ENCODE measurements around the gene IQSEC3.

The IQSEC3 gene

DNA sequence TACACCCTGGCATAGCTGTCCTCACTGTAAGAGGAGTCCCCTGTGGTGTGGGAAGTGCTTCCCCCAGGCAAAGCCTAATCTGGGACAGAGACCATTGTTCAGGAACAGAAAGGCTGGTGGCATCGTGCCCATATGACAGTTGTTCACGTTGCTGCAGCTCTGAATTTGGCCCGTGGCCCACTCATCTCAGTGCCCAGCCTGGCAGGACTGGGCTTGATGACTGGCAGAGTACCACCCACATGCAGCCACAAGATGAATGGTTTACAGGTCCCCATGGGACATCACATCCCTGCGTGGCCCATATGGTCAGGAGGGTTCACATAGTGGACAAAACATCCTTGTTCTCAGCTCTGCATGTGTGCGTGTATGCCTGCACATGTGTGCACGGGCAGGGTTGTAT is 17.5 kb downstream of the IQSEC3 start:
- DNase-seq: peak; percentile 94

DNA sequence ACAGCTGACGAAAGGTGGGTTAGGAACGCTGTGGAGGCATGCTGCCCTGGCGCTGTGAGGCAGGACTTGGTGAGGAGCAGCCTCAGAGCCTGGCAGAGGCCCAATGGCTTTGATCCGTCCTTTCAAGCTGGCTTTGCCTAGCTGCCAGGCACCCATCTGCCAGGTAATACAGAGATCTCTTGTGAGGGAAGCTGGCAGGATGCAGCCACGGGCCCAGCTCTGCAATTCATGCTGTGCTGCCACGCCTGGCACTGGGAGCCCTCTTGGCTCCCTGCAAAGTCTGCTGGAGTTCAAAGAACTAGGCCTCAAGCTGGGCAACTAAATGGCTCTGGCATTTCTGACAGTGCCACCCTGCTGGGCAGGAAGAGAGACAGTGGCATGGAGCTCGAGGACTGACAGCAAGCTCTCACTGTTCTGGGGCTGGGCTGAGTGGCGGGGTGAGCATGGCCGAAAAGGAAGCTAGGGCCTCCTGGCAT is 18.7 kb downstream of the IQSEC3 start:
- DNase-seq: peak; percentile 48

DNA sequence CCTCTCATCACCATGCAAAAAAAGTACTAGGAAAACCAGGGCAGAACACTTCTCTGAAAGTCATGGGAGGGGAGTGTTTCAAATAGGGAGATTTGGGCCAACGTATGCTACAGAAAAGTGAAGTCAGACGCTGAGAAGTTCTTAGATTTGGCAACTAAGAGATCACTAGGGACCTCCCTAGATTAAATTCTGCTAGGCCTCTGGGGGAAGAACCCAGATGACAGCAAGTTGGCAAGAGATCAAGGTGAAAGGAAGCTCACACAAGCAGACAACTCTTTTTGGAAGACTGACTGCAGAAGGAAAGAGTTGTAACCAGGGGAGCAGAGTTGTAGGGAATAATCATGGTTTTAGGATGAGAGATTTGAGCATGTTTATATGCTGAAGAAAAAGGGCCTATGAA is 20.7 kb downstream of the IQSEC3 start:
- no peak for DNase-seq

DNA sequence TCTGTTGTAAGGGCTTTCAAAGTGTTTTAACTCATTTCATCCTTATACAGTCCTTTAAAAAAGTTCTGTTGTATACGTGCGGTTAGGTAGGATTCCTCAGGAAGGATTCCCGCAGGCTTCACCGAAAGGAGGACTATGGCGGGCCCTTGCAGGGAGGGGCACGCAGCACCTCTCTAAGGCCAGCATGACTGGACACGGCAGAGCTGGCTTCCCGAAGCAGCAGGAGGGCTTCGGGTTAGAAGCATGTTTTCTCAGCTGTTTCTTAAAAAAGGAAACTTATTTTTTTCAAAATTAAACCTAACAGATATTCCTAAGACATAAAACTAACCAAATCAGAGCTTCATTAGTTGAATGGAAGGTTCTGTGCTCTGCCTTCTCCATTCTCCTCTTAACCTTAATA is 21.3 kb downstream of the IQSEC3 start:
- no peak for DNase-seq

DNA sequence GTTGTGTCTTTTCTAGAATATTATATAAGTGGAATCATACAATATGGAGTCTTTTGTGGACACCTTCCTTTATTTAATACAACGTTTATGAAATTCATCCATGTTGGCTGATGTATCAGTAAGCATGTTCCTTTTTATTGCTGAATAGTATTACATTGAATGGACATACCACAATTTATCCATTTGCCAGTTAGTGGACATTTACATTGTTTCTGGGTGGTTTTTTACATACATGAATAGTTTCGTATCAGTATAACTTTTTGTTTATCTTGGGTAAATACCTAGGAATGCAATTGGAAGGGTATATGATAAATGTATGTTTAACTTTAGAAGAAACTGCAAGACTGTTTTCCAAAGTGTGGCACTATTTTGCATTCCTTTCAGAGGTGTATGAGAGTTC is 23.1 kb downstream of the IQSEC3 start:
- DNase-seq: no peak

DNA sequence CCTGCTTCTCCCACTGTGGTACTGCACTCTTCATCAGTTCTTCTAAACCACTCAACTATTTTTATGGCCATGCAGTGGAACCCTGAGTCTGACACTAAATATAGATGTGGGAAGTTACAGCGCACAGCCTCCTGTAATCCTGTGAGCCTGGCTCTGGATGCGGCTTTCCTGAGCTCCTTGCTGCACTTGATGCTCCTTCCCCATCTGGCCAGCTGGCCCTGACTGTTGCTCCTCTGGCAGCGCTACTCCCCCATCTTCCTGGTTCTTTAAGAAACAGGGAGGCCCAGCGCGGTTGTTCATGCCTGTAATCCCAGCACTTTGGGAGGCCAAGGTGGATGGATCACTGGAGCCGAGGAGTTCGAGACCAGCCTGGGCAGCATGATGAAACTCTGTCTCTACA is 24.6 kb downstream of the IQSEC3 start:
- no peak for DNase-seq

DNA sequence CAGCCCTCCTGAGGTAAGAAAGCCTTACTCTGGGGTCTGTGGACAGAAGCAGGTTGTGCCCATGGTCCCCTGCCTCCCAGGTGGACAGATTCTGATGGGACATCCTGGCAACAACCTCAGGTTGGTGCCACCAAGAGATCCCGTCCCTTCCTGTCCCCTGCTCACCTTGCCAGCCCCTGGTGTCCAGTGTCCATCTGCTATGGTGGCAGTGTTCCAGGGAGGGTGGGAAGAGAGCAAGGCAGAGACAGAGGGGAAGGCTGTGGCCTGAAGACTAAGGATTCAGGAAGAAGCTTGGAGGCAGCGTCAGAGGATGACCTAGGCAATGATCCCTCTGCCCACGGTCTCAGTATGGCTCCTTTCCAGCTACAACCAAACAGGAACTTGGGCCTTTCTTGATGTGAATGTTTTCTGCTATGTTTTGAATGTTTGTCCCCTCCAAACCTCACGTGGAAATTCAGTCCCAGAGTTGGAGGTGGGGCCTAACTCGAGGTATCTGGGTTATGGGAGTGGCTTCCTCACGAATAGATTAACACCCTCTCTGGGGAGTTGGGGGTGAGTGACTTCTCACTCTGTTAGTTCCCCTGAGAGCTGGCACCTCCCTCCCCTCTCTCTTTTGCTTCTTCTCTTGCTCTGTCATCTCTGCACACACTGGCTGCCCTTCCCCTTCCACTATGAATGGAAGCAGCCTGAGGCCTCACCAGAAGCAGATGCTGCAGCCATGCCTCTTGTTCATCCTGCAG is 26.9 kb downstream of the IQSEC3 start:
- no peak for DNase-seq

DNA sequence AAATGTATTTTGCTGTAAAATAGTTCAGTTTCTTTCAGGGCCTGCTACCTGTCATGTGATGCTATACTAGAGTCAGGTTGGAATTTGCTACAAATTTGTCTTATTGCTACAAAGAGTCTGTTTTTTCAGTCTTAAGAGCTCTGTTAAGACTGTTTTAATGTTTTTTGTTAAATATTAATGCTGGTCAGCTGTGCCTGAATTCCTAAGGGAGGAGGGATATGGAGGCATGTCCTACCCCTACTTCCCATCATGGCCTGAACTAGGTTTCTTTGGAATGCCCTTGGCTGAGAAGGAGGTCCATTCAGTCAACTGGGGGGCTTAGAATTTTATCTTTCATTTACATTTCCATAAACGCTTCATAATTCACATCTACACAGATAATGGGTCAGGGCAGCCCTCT is 30.0 kb downstream of the IQSEC3 start:
- DNase-seq: no peak

DNA sequence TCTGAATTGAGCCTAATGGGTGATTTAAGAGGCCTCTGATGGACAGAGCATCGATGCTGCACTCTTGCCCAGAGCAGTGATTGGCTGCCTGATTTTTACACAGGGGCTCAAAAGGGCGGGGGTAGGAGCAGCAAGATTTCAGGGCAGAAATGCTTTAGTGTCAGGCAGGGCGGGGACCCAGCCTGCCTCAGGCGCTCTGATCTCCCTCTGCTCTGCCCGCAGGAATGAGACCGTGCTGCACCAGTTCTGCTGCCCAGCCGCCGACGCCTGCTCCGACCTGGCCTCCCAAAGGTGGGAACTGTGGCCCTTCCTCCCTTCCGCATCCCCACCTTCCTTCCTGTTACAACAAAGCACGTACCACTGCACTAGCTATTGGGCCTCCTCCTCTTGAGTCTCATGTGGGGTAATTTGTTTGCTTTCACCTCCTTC is 32.4 kb downstream of the IQSEC3 start:
- no peak for DNase-seq

DNA sequence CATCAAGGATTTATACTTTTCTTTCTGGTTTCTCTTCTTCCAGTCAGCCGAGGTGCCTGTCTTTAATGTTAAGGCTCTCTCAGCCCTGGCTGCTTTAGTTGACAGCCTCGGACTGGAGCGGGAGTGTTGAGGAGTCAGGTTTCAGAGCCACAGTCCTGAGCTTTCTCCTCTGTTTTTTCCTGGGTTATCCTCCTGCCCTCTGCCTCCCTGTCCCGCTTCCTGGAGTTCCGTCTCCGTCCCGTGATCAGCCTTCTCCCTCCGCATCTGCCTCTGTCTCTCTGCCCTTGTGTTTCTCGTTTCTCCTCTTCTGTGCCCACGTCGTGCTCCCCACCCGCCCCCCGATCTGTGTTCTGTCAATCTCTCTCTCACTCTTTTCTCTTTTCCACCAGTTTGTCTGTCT is 33.0 kb downstream of the IQSEC3 start:
- no peak for DNase-seq

DNA sequence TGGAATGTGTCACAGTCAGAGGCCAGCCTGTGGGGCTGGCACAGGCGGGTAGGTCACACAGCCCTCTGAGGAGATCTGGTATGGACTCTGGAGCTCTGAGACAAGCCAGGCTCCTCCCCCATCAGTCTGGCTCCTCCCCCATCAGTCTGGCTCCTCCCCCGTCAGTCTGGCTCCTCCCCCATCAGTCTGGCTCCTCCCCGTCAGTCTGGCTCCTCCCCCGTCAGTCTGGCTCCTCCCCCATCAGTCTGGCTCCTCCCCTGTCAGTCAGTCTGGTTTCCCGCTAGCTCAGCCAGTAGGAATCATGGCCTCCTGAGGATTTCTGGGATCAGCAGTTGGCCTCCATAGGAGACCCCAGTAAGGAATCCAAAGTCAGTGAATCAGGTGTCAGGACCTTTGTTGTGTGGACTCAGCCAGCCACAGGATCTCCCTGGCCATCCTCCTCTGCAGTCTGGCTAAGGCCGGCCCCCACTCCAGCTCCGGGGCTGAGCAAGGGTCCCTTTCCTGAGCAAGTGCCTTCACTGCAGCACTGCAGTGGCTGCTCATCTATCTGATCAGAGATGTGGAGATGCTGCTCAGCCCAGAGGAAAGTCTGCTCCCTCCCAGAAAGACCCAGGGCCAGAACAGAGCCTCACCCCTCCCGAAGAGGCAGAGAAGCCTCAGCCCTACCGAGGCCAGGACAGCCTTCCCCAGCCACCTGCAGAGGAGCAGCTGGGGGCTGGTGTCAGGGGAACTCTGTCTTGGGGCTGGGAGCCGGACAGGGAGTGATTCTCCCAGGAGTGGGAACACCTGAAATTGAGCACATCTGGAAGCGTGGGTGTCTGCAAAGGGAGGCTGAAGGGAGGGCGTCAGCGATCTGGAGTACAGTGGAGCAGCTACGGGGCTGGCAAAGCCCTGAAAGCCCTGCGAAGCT is 35.7 kb downstream of the IQSEC3 start:
- DNase-seq: peak; percentile 17

DNA sequence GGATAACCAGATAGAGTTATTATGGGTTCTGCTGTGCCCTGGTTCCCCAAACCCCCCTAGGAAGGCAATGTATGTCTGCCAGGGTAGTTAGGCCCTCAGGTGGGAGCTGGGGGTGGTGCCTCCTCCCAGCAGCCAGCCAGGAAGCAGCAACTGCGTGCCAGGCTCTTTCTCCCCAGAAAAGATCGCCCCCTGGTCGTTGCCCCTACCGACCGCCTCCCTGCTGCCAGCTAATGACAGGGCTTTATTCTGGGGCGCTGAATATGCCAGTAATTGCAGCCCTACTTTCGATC is 36.3 kb downstream of the IQSEC3 start:
- no peak for DNase-seq

DNA sequence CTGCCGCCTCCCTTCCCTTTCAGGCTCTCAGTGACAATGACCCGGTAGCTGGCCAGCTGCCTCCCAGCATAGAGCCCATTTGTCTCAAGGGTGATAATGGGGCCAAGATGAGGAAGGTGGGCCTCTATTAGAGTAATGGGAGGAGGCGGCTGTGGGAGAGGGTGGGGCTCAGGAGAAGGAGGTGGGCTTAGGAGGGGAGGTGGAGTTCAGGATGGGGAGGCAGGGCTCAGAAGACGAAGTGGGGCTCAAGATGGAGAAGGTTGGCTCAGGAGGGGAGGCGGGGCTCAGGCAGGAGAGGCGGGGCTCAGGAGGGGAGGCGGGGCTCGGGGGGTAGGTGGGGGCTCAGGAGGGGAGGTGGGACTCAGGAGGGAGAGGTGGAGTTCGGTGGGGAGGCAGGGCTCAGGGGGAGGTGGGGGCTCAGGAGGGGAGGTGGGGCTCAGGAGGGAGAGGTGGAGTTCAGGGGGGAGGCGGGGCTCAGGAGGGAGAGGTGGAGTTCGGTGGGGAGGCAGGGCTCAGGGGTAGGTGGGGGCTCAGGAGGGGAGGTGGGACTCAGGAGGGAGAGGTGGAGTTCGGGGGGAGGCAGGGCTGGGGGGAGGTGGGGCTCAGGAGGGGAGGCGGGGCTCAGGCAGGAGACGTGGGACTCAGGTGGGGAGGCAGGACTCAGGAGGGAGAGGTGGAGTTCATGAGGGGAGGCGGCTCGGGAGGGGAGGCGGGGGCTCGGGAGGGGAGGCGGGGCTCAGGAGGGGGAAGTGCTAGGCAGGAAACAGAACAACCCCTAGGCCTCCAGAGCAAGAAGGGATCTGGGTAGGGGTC is 36.8 kb downstream of the IQSEC3 start:
- peak; percentile 95 for DNase-seq

DNA sequence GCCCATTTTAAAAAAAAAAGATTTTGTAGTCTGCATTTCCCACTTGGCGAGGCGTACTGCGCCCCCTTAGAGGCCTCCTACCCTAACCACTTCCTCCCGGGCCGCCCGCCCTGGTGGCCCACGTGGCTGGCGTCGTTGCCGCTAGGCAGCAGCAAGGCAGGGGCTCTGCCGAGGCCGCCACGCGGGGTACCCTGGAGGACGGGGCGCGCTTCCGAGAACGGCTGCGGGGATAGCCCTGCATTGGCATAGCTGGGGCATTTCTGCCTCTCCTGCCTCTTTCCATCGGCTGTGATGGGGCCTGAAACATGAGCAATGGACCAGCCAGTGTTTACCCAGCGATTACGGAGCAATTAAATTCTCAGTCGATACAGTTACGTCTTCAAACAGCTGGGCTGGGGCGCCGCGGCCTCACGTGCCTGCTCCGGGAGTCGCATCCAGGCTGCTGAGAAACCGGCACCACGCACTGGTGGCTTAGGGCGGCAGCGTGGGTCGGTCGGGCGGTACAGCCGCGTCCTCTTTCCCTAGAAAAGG is 38.0 kb downstream of the IQSEC3 start:
- peak; percentile 95 for DNase-seq

DNA sequence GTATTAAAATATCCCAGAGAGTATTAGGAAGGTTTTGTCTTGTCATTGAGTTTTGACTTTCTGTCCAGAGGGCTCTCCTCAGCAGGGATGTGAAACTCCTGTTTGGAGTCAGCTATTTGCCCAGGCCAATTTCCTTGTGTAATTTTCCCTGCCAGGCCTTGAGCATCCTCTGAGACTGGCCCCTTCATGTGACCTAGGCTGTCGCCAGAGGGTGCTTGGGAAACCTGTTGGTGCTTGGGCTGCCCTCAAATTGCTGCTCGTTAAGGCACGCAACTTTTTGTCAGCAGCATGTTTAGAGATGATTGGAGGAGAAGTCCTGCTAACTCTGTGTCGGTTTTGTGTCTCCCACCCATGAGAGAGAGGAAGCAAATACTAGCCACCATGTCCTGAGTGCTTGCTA is 39.1 kb downstream of the IQSEC3 start:
- no peak for DNase-seq

DNA sequence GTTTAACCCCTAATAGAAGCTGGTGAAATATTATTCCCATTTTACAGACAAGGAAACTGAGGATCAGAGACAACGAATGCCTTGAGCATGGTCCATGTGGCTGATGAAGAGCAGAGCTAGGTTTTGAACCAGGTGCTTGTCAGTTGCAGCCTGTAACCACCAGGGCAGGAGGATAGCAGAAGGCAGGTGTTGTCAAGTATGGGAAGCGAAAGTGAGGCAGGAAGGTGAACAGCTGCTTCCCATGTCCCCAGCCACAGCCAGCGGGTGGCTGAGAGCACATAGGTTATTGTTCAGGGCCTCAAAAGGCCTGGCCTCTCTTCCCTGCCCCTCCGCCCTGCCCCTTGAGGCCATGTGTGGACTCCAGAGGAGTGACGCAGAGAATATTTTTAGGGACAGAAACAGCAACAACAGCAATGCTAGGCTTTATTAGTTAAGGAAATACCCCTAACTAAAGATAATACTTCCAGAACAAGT is 39.6 kb downstream of the IQSEC3 start:
- peak; percentile 62 for DNase-seq

DNA sequence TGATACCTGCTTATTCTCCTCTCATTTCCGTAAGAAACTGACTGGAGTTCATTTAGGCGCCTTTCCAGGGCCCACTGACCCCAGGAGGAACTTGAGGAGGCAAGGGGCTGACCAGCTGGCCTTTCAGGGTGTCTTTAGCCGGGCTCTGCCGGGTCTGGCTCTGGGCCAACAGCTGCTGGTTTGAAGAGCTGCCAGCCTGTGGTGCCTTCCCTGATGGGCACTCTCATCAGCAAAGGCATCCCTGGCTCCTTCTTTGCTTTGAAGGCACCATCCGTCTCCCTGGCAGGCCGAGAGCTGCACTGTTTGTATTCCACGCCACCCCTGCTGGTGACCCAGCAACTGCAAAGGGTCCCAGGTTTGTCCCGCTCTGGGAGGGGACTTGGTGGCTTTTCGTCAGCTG is 42.0 kb downstream of the IQSEC3 start:
- DNase-seq: peak; percentile 64

DNA sequence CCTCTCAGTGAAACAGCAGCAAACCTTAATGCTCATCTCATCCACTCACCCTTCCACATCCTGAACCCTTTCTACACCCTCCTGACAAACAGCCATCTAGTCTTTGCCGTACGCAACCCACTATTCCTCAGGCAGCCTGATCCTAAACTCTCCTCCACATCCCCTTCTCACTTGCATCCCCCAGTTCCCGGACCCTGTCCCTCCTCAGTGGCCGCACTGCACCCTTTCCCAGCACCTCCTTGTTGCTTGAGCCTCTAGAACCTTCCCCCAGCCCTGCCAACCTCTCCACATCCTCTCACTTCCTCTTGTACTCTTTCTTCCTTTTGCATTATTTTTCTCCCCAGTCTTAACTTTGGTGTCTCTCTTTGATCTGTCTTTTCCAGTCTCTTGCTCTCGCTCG is 42.9 kb downstream of the IQSEC3 start:
- no peak for DNase-seq

DNA sequence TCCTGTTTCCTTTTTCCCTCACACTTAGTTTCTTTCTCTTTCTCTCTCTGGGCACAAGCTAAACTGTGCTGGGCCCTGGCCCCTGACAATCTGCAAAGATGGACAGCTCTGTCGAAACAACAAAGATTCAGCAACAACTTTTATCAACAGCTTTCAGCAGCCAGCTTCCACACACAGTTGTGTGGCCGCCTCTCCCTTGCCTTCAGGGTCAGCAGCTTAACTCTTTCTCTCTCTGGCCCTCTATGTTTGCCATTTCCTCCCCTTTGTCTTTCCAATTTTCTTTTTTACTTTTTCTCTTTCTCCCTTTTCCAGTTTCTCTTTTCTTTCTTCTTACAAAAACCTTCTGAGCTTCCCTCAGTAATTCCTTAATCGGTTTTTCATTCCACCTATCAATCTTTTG is 43.3 kb downstream of the IQSEC3 start:
- DNase-seq: no peak

DNA sequence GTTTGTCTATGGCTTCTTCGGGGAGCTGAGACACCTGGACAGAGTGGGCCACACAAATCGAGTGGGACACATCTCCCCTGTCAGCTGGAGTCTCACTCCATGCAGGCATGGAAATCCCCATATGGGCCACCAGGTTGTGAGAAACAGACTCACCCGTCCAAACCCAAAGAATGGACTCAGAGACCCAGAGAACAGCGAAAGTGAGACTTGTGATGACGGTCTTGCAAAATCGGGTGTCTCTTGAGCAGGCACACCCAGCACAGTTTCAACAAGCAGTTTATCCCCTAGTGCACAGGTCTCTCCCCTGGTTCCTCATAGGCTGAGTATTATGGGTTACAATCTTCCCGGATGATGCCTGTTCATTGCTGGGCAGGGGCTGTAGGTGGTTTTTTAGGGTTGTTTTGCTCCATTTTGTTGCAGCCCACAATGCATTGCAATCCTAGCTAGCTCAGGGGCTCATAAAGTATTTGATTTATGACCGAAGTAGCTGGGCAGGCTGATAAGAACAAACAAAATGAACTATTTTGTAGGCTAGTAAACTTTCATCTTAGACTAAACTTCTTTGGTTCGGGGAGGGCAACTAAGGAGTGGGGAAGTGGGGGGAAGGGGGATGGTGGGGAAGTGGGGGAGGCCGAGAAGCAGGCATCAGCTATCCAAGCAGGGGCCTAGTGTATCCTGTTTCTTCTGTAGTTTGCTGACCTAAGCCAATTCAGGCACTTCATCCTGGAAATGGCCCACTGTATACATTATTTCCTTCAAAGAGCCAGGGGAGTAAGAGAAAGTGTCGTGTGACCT is 45.3 kb downstream of the IQSEC3 start:
- DNase-seq: no peak

DNA sequence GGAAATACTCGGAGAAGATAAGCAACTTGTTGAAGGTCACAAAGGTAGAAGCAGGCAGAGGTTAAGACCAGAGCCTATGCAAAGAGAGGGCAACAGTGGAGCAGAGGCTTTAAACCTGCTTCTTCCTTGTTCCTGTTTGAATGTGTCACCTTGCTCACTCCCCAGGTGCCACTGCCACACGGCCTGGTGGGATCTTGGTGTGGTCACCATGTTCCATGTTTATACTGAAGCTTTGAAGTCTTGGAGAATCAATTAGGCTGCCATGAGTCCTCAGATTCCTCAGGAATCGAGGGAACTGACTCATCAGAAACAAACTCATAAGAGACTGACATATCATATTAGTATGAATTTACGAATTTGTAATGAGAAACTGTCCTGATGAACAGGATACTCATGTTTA is 46.8 kb downstream of the IQSEC3 start:
- DNase-seq: no peak

DNA sequence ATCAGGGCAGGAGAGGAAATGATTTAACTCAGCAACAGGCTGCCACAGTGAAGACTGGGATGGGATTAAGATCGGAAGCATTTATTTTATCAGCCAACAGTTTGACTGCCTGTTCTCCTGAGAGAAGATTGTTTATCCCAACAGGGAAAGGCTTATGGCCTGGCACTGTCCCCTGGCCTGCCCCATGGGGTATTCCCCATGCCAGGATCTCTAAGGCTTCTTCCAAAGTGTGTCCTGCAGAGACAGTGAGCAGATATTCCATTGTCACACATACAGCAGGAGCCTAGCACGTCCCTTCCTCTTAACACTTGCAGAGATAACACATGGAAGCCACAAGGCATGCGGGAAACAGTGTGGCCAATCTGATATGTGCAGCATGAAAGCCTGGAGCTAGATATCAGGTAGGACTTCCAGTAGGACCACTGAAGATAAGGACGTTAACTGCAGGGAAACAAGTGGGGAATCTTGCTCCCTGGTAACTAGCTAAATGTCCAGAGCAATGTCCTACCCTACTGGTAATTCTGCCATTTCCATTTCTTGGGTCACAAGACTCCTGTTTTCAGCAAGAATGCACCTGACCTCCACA is 48.2 kb downstream of the IQSEC3 start:
- DNase-seq: no peak

All from NCI-H1092 (cell line).